Tibial nerve (tissue), 4 donors: ENCODE data around the gene PRKAR1A. TPM values are rescaled to one million over a fixed set of nuclear protein-coding genes. Genes with fewer than 3 reads are reported as not detected.

Experiments used
- DNase-seq, 2 donors: peaks; one replicate each; pipeline ENCODE4 v3.0.0-alpha.2; 2019; ENCODE audit warnings: low spot score in 2 of 2
- H3K27ac ChIP-seq, 4 donors: fragments of 200-600 bp; sonication (generic) in 3 of 4; one replicate each; pipeline ENCODE4 v1.5.1; 2017 to 2019; ENCODE audit warnings: mild to moderate bottlenecking in 1 of 4
- H3K27me3 ChIP-seq, 2 donors: fragments of 200-600 bp; sonication (generic) in 1 of 2; one replicate each; pipeline versions ENCODE4 v1.5.1 to v1.6.0; 2017 to 2019
- H3K36me3 ChIP-seq, 3 donors: fragments of 200-600 bp; sonication (generic); one replicate each; pipeline ENCODE4 v1.5.1; 2018 to 2019
- H3K4me1 ChIP-seq, 4 donors: fragments of 200-600 bp; sonication (generic) in 3 of 4; one replicate each; pipeline ENCODE4 v1.5.1; 2017 to 2019
- H3K4me3 ChIP-seq, 4 donors: fragments of 200-600 bp; sonication (generic) in 3 of 4; one replicate each; pipeline ENCODE4 v1.5.1; 2017 to 2019; ENCODE audit warnings: mild to moderate bottlenecking in 1 of 4, moderate library complexity in 1 of 4
- H3K9me3 ChIP-seq, 4 donors: fragments of 200-600 bp; sonication (generic) in 3 of 4; one replicate each; pipeline ENCODE4 v1.5.1; 2017 to 2019
- EP300 ChIP-seq, 2 donors: sonication (generic); formaldehyde crosslinking; IDR thresholded peaks; one replicate each; pipeline ENCODE4 v1.6.1; 2017; ENCODE audit warnings: antibody characterized with exemption in 2 of 2, mild to moderate bottlenecking in 1 of 2
- POLR2A ChIP-seq, 2 donors: fragments of 450-650 bp; IDR thresholded peaks; one replicate each; pipeline ENCODE4 v1.6.1; 2017; ENCODE audit warnings: antibody characterized with exemption in 2 of 2, mild to moderate bottlenecking in 2 of 2, moderate library complexity in 2 of 2
- WGBS, 2 donors: methylation state at CpG; one replicate each; pipeline ENCODE4 v1.1.5; 2018; 5-methylcytosine and 5-hydroxymethylcytosine counted together
- total RNA-seq, 4 donors: library from RNA; depleted of rRNA; stranded (reverse); fragments of >200 nt; gene quantifications; one replicate each; pipeline ENCODE4 v1.1.0, GENCODE V29; 2016
- TF ChIP-seq, protein P1 (sequence below), 5 experiments: fragments of 200-600 bp in 3 of 5; fragments of 450-650 bp in 2 of 5; sonication (generic) in 3 of 5; IDR thresholded peaks; one replicate each; pipeline ENCODE4 v1.5.1; 2016 to 2019; ENCODE audit warnings: antibody characterized with exemption in 5 of 5, mild to moderate bottlenecking in 3 of 5, moderate library complexity in 2 of 5

PRKAR1A gene
- total RNA-seq, 4 donors from 2014 or later = 327 to 494 (median 406) TPM

DNA sequence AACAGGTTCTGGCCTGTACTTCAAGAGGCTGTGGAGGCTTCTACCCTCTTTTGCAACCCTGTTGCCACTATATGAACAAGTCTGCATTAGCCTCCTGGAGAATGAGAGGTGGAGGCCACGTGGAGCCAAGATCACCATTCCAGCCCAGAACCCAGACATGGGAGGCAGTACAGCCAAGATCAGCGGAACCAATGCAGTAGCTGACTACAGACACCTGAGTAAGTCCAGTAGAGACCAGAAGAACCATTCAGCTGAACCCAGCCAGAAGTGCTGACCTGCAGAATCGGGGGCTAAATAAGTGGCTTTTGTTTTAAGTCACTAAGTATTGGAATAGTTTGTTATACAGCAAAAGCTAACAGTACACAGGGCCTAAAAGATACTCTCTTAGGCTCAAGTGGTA is 76.9 kb downstream of the PRKAR1A start:
- WGBS, 2 donors = 88 to 95% methylated on average over 3 of the region's 3 CpGs
- DNase-seq = no peak
- H3K9me3 ChIP-seq = peaks cover 0 to 8% (median 0%) of the 10 kb centered on the region in 4 donors
- no peak overlapping the region for H3K4me3 ChIP-seq
- peaks cover 0 to 42% (median 3%) of the 10 kb centered on the region in 4 donors for H3K4me1 ChIP-seq
- no peak for TF ChIP-seq POLR2A (IDR thresholded peaks at IDR 0.05)
- no peak for TF ChIP-seq EP300 (IDR thresholded peaks at IDR 0.05)
- TF ChIP-seq, protein P1, sequence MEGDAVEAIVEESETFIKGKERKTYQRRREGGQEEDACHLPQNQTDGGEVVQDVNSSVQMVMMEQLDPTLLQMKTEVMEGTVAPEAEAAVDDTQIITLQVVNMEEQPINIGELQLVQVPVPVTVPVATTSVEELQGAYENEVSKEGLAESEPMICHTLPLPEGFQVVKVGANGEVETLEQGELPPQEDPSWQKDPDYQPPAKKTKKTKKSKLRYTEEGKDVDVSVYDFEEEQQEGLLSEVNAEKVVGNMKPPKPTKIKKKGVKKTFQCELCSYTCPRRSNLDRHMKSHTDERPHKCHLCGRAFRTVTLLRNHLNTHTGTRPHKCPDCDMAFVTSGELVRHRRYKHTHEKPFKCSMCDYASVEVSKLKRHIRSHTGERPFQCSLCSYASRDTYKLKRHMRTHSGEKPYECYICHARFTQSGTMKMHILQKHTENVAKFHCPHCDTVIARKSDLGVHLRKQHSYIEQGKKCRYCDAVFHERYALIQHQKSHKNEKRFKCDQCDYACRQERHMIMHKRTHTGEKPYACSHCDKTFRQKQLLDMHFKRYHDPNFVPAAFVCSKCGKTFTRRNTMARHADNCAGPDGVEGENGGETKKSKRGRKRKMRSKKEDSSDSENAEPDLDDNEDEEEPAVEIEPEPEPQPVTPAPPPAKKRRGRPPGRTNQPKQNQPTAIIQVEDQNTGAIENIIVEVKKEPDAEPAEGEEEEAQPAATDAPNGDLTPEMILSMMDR (IDR thresholded peaks at IDR 0.05) = no peak
- no peak overlapping the region for H3K27ac ChIP-seq
- H3K36me3 ChIP-seq = peaks cover 0 to 5% (median 0%) of the 10 kb centered on the region in 3 donors
- no peaks in the 10 kb centered on the region for H3K27me3 ChIP-seq

DNA sequence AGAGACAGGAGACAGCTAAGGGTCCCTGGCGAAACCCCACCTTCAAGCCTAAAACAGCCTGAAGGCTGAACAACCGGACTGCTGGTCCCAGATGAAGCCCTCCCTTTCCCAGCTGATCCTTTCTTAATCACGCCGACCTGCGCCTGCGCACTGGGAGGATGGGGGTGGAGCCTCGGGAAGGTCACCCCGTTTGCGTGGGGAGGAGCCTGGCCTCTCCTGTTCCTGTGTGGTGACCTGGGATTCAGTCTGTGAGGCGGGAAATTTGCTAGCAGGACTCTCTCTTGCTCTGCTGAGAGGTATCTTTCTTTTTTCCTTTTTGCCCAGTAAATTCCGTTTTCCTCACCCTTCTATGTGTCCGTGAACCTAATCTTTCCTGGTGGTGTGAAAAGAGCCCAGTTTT is 79.4 kb downstream of the PRKAR1A start:
- Histone ChIP-seq H3K36me3 (peaks cover 0 to 5% (median 0%) of the 10 kb centered on the region in 3 donors), H3K27me3 (no peaks in the 10 kb centered on the region), H3K27ac (peak overlapping the region in 1 of 4 donors; percentile 52), H3K4me1 (peaks cover 0 to 47% (median 3%) of the 10 kb centered on the region in 4 donors), H3K9me3 (peaks cover 0 to 8% (median 0%) of the 10 kb centered on the region in 4 donors), H3K4me3 (no peak overlapping the region)
- WGBS, 2 donors = 65 to 80% methylated on average over 12 of the region's 12 CpGs
- TF ChIP-seq, protein P1 (IDR thresholded peaks at IDR 0.05) = no peak
- TF ChIP-seq EP300 (IDR thresholded peaks at IDR 0.05) = no peak
- no peak for TF ChIP-seq POLR2A (IDR thresholded peaks at IDR 0.05)
- no peak for DNase-seq

DNA sequence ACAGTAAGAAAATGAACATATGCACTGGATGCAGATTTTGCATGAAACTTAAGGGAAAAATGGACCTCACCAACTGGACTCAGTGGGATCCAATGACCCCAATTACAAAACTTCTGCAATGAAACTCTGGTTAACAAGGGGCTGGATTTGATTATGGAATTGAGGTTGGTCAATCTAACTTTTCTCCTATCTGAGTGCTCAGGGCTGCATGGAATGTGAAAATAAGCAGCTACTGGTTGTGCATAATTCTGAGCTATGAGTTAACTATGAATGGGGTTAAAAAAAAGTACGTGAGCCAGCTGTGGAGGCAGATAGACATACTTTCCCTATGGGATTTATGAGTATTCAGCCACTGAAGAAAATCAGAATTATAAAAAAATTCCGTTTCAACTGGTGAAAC is 79.8 kb downstream of the PRKAR1A start:
- Histone ChIP-seq H3K36me3 (peaks cover 0 to 5% (median 0%) of the 10 kb centered on the region in 3 donors), H3K27ac (peak overlapping the region in 1 of 4 donors; percentile 52), H3K4me1 (peaks cover 0 to 52% (median 3%) of the 10 kb centered on the region in 4 donors), H3K27me3 (no peaks in the 10 kb centered on the region), H3K4me3 (no peak overlapping the region), H3K9me3 (peaks cover 0 to 8% (median 0%) of the 10 kb centered on the region in 4 donors)
- TF ChIP-seq, protein P1 (IDR thresholded peaks at IDR 0.05) = no peak
- WGBS, 2 donors = 36 to 52% methylated on average over 2 of the region's 2 CpGs
- no peak for DNase-seq

DNA sequence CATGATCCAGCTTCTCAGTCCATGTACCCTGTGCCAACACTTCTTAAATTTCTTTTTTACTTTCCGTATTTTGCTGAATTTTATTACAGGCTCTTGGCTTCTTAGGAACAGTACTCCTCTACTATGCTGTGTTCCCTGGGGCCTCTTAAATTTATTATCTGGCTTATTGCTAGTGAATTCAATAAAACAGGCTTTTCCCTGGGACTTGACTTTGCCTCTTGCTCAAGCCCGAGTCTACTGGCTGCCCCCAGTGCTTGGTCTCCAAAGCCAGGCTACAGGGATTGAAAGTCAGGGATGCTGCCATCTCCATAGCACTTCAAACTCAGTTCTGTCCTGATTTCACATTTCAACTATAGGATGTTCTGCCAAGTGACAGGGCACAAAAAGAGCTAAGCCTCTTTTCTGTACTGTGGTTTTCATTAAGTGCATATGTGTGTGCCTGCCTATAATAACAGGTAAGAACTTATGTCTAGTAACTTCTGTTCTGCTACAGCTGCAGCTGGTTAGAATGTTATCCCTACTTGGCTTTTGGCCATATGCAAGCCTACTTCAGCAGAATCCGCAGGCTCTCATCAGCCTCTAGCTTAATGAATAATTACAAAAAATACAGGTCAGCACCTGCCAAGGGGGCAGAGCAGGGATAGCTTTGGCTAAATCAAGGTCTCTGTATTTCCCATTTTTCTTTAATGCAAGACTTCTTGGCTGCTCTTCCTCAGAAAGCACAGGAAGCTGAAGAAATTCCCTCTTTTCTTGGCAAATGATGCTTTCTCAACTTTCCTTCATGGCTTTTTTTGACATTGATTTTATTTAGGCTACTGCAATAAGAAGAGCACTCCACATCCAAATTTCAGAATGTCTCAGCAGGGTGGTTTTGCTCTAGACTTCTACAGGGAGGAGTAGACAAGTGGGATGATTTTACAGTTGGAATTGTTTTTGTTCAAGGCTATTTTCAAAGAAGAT is 80.7 kb downstream of the PRKAR1A start:
- Histone ChIP-seq H3K4me1 (peaks cover 0 to 59% (median 3%) of the 10 kb centered on the region in 4 donors), H3K4me3 (no peak overlapping the region), H3K27me3 (no peaks in the 10 kb centered on the region), H3K36me3 (peaks cover 0 to 5% (median 0%) of the 10 kb centered on the region in 3 donors), H3K27ac (peak overlapping the region in 1 of 4 donors; percentile 9), H3K9me3 (peaks cover 0 to 8% (median 0%) of the 10 kb centered on the region in 4 donors)
- DNase-seq = peak in 1 of 2 donors; percentile 35
- WGBS, 2 donors = 64 to 69% methylated on average over 3 of the region's 3 CpGs
- TF ChIP-seq, protein P1 (IDR thresholded peaks at IDR 0.05) = no peak
- peak in 1 of 2 donors; percentile 59 for TF ChIP-seq EP300 (IDR thresholded peaks at IDR 0.05)

DNA sequence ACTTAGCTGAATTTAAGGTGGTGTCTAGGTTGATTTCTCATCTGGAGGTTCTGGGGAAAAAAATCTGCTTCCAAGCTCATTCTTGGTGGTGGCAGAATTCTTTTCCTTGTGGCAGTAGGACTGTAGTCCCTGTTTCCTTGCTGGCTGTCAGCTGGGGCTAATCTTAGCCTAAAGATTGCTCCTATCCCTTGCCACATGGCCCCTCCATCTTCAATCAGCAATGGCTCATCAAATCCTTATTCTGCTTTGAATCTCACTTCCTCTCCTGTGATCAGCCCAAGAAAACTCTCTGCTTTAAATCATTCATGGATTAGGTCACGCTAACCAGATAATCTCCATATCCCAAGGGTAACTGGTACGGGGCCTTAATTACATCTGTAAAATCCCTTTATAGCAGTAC is 82.3 kb downstream of the PRKAR1A start:
- no peaks in the 10 kb centered on the region for H3K9me3 ChIP-seq
- TF ChIP-seq EP300 (IDR thresholded peaks at IDR 0.05) (no peak), POLR2A (IDR thresholded peaks at IDR 0.05) (no peak)
- TF ChIP-seq, protein P1 (IDR thresholded peaks at IDR 0.05) = no peak
- DNase-seq = no peak
- 70 to 77% methylated on average over 2 of the region's 2 CpGs for WGBS, 2 donors
- H3K27me3 ChIP-seq = no peaks in the 10 kb centered on the region
- no peak overlapping the region for H3K4me3 ChIP-seq
- H3K36me3 ChIP-seq = no peaks in the 10 kb centered on the region
- H3K4me1 ChIP-seq = peaks cover 0 to 68% (median 5%) of the 10 kb centered on the region in 4 donors
- peak overlapping the region in 2 of 4 donors; percentile 1 to 65 for H3K27ac ChIP-seq
